Measurements from ENCODE around the gene PLA2G2D. TPM values are rescaled to one million over a fixed set of nuclear protein-coding genes. Genes with fewer than 3 reads are reported as not detected.

The PLA2G2D gene
- total RNA-seq, 1 experiment from 2014 or later = not detected

DNA sequence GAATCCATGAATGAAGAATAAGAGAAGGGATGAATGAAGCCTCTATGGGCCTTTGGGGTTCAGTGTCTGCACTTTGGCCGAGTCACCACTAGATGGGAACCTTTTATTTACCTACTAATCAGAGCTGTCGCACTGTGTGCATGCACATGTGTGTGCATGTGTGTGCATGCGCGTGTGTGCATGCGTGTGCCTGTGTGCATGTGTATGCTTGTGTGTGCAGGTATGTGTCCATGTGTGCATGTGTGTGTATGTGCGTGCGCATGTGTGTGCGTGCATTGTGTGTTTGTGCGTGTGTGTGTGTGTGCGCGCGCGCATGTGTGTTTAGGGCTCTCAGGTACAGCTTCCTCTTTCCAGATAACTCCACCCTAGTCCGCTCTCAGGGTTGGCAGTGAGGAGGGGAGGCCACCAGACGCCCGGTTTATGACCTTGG, 46.2 kb upstream of the PLA2G2D start:
- H2BK12ac ChIP-seq (ENCODE audit: insufficient read length, low read depth, low read length) = no peak overlapping the region
- no peaks in the 10 kb centered on the region for H3K23me2 ChIP-seq (ENCODE audit: insufficient read length, low read depth, low read length, poor library complexity, severe bottlenecking)
- H2BK120ac ChIP-seq (ENCODE audit: low read depth, low read length, poor library complexity, severe bottlenecking) = no peak overlapping the region
- H4K91ac ChIP-seq (ENCODE audit: insufficient read length, low read depth, low read length) = no peak overlapping the region
- Mint-ChIP-seq H3K4me1 (peaks cover 7 to 8% of the 10 kb centered on the region in 2 experiments), H3K27ac (no peak overlapping the region), H3K4me3 (no peak overlapping the region), H3K9me3 (peaks cover 24 to 30% of the 10 kb centered on the region in 2 experiments), H3K27me3 (ENCODE audit: low read depth) (peaks cover 21% of the 10 kb centered on the region), H3K36me3 (ENCODE audit: insufficient read depth in 1 of 3, low read depth in 3 of 3) (peaks cover 4 to 11% (median 8%) of the 10 kb centered on the region in 3 experiments; a peak in 5 of 7 replicates)
- no peak overlapping the region for H3K27ac ChIP-seq (ENCODE audit: insufficient read length, low read depth, low read length)
- H3K79me1 ChIP-seq (ENCODE audit: insufficient read depth, low read depth, low read length, poor library complexity, severe bottlenecking) = no peaks in the 10 kb centered on the region
- H3K4me2 ChIP-seq (ENCODE audit: insufficient read depth, insufficient read length, low read length) = no peak overlapping the region
- no peak overlapping the region for H4K5ac ChIP-seq (ENCODE audit: insufficient read length, low read depth, low read length)
- no peaks in the 10 kb centered on the region for H3K79me2 ChIP-seq (ENCODE audit: insufficient read depth, low read length)
- H4K8ac ChIP-seq (replicated peaks; ENCODE audit: insufficient read length, low read depth, low read length) = no peak overlapping the region
- no peak overlapping the region for H3K9ac ChIP-seq (ENCODE audit: extremely low read depth, insufficient read length, low read length)
- no peaks in the 10 kb centered on the region for H4K20me1 ChIP-seq (ENCODE audit: control insufficient read depth, insufficient read depth, insufficient read length)
- H2BK20ac ChIP-seq (ENCODE audit: low read depth, low read length, poor library complexity, severe bottlenecking) = no peak overlapping the region
- no peak overlapping the region for H2BK5ac ChIP-seq (ENCODE audit: insufficient read length, low read length)
- no peak overlapping the region for H3T11ph ChIP-seq (ENCODE audit: low read length)
- no peak overlapping the region for H3K56ac ChIP-seq (ENCODE audit: insufficient read length, low read depth, low read length)
- no peak for DNase-seq
- no CpG with 5 or more reads among the region's 16 CpGs for WGBS (ENCODE audit: extremely low coverage, insufficient read length, low lambda C conversion rate)
- no peaks in the 10 kb centered on the region for H3K27me3 ChIP-seq (ENCODE audit: insufficient read depth, low read length)
- H2AK5ac ChIP-seq (ENCODE audit: insufficient read length, low read length) = no peak overlapping the region
- no peak overlapping the region for H3K14ac ChIP-seq (ENCODE audit: insufficient read depth, low read length)
- H2BK15ac ChIP-seq (ENCODE audit: low read depth, low read length) = no peak overlapping the region
- H3K4ac ChIP-seq (ENCODE audit: low read depth, low read length) = no peak overlapping the region
- peaks cover 1% of the 10 kb centered on the region for H3K9me3 ChIP-seq (ENCODE audit: control insufficient read depth, low read depth, low read length)
- no peak overlapping the region for H2AFZ ChIP-seq (ENCODE audit: low read length)
- H3K18ac ChIP-seq (ENCODE audit: insufficient read length, low read depth, low read length) = no peak overlapping the region
- H3K4me1 ChIP-seq (ENCODE audit: insufficient read depth, low read length) = peaks cover 3% of the 10 kb centered on the region; the same call in 1 of the 2 replicates
- H3K23ac ChIP-seq (ENCODE audit: insufficient read length, low read depth, low read length) = no peak overlapping the region
- TF ChIP-seq, protein P1, sequence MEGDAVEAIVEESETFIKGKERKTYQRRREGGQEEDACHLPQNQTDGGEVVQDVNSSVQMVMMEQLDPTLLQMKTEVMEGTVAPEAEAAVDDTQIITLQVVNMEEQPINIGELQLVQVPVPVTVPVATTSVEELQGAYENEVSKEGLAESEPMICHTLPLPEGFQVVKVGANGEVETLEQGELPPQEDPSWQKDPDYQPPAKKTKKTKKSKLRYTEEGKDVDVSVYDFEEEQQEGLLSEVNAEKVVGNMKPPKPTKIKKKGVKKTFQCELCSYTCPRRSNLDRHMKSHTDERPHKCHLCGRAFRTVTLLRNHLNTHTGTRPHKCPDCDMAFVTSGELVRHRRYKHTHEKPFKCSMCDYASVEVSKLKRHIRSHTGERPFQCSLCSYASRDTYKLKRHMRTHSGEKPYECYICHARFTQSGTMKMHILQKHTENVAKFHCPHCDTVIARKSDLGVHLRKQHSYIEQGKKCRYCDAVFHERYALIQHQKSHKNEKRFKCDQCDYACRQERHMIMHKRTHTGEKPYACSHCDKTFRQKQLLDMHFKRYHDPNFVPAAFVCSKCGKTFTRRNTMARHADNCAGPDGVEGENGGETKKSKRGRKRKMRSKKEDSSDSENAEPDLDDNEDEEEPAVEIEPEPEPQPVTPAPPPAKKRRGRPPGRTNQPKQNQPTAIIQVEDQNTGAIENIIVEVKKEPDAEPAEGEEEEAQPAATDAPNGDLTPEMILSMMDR (conservative IDR thresholded peaks at IDR 0.05) = peak; percentile 65

Data from H9 (cell line).